HUES64 (cell line): ENCODE measurements around the gene QSOX1. TPM values are rescaled to one million over a fixed set of nuclear protein-coding genes. Genes with fewer than 3 reads are reported as not detected.

Experiments
- H3K27ac ChIP-seq: 2 replicates; pipeline ENCODE4 v1.7.0; 2013; ENCODE audit warnings: low read depth, low read length, inconsistent platforms
- H3K27me3 ChIP-seq: 2 replicates; pipeline ENCODE4 v1.6.1; 2013; ENCODE audit warnings: mild to moderate bottlenecking, low read length; ENCODE audit not compliant: insufficient read depth
- H3K36me3 ChIP-seq: 2 replicates; pipeline ENCODE4 v1.6.1; 2013; ENCODE audit warnings: mild to moderate bottlenecking, low read length; ENCODE audit not compliant: insufficient read depth
- H3K4me1 ChIP-seq: 2 replicates; pipeline ENCODE4 v1.6.1; 2013; ENCODE audit warnings: mild to moderate bottlenecking, low read length, moderate library complexity; ENCODE audit not compliant: insufficient read depth
- H3K4me3 ChIP-seq: 2 replicates; pipeline ENCODE4 v1.5.1; 2013; ENCODE audit warnings: mild to moderate bottlenecking, low read length, moderate library complexity
- H3K9ac ChIP-seq: 2 replicates; pipeline ENCODE4 v1.6.1; 2013; ENCODE audit warnings: mild to moderate bottlenecking, low read depth, low read length
- H3K9me3 ChIP-seq: 2 replicates; pipeline ENCODE4 v1.6.1; 2013; ENCODE audit warnings: low read depth, low read length; ENCODE audit not compliant: insufficient read depth
- WGBS: fragments of 150-250, 120-280 bp; methylation state at CpG from one replicate; pipeline ENCODE4 v1.1.7; 2013; ENCODE audit warnings: missing lambda C conversion rate; 5-methylcytosine and 5-hydroxymethylcytosine counted together
- polyA plus RNA-seq, 2 experiments: library from polyadenylated mRNA; stranded (reverse); fragments of 50-300 nt; gene quantifications; one replicate each; pipeline ENCODE4 v1.2.3, GENCODE V29; 2013

QSOX1 gene
- 51.5 TPM for polyA plus RNA-seq (2013, experiment 1 of 2)
- 47.9 TPM for polyA plus RNA-seq (2013, experiment 2 of 2)

- Histone ChIP-seq H3K27me3 (peaks cover 39% of the 10 kb centered on the region), H3K9me3 (no peaks in the 10 kb centered on the region), H3K9ac (peak within 1 kb of the TSS; percentile 86), H3K36me3 (no peaks in the 10 kb centered on the region), H3K4me3 (peak within 1 kb of the TSS; percentile 98), H3K4me1 (peaks cover 4% of the 10 kb centered on the region; the same call in 1 of the 2 replicates), H3K27ac (peak within 1 kb of the TSS; percentile 80)
- WGBS = under 1% methylated on average over 100 of the region's 100 CpGs
Observed at GRCh38 chr1:180154325-180155181, at the start of gene QSOX1. Gene QSOX1 (plus strand): TSS chr1:180154869. CDS start chr1:180154908, 39 bp downstream.

- WGBS = 100% methylated on average over 1 of the region's 2 CpGs
- no peak overlapping the region for H3K9ac ChIP-seq
- H3K36me3 ChIP-seq = peaks cover 33% of the 10 kb centered on the region
- no peaks in the 10 kb centered on the region for H3K9me3 ChIP-seq
- H3K4me1 ChIP-seq = no peaks in the 10 kb centered on the region
- H3K27me3 ChIP-seq = no peaks in the 10 kb centered on the region
- H3K27ac ChIP-seq = no peak overlapping the region
- H3K4me3 ChIP-seq = no peak overlapping the region
Observed at GRCh38 chr1:180112091-180112490, 42.6 kb upstream of the QSOX1 start.

GRCh38 chr1:180112984-180113647 is 41.6 kb upstream of the QSOX1 start:
- H3K36me3 ChIP-seq = peaks cover 33% of the 10 kb centered on the region
- H3K9ac ChIP-seq = no peak overlapping the region
- H3K27me3 ChIP-seq = no peaks in the 10 kb centered on the region
- H3K4me3 ChIP-seq = no peak overlapping the region
- H3K4me1 ChIP-seq = no peaks in the 10 kb centered on the region
- 100% methylated on average over 1 of the region's 2 CpGs for WGBS
- no peaks in the 10 kb centered on the region for H3K9me3 ChIP-seq
- no peak overlapping the region for H3K27ac ChIP-seq

GRCh38 chr1:180114396-180114945 is 40.2 kb upstream of the QSOX1 start:
- peaks cover 33% of the 10 kb centered on the region for H3K36me3 ChIP-seq
- H3K4me3 ChIP-seq = no peak overlapping the region
- no peak overlapping the region for H3K27ac ChIP-seq
- WGBS = 93% methylated on average over 4 of the region's 4 CpGs
- H3K27me3 ChIP-seq = no peaks in the 10 kb centered on the region
- H3K4me1 ChIP-seq = no peaks in the 10 kb centered on the region
- H3K9ac ChIP-seq = no peak overlapping the region
- no peaks in the 10 kb centered on the region for H3K9me3 ChIP-seq

GRCh38 chr1:180116964-180117763 is 37.5 kb upstream of the QSOX1 start:
- H3K9me3 ChIP-seq = no peaks in the 10 kb centered on the region
- no peak overlapping the region for H3K4me3 ChIP-seq
- no peaks in the 10 kb centered on the region for H3K27me3 ChIP-seq
- no peak overlapping the region for H3K9ac ChIP-seq
- 92% methylated on average over 14 of the region's 14 CpGs for WGBS
- no peak overlapping the region for H3K27ac ChIP-seq
- H3K36me3 ChIP-seq = peaks cover 8% of the 10 kb centered on the region
- H3K4me1 ChIP-seq = no peaks in the 10 kb centered on the region

- Histone ChIP-seq H3K4me3 (no peak overlapping the region), H3K9me3 (no peaks in the 10 kb centered on the region), H3K36me3 (peaks cover 3% of the 10 kb centered on the region), H3K4me1 (no peaks in the 10 kb centered on the region), H3K27me3 (no peaks in the 10 kb centered on the region), H3K9ac (no peak overlapping the region), H3K27ac (no peak overlapping the region)
- WGBS = 94% methylated on average over 2 of the region's 2 CpGs
Observed at GRCh38 chr1:180117764-180118116, 36.9 kb upstream of the QSOX1 start.

- 88% methylated on average over 2 of the region's 2 CpGs for WGBS
- H3K4me1 ChIP-seq = no peaks in the 10 kb centered on the region
- H3K9me3 ChIP-seq = no peaks in the 10 kb centered on the region
- no peak overlapping the region for H3K27ac ChIP-seq
- H3K27me3 ChIP-seq = no peaks in the 10 kb centered on the region
- H3K4me3 ChIP-seq = no peak overlapping the region
- no peak overlapping the region for H3K9ac ChIP-seq
- no peaks in the 10 kb centered on the region for H3K36me3 ChIP-seq
Observed at GRCh38 chr1:180119837-180120236, 34.8 kb upstream of the QSOX1 start.

GRCh38 chr1:180123463-180123936 is 31.2 kb upstream of the QSOX1 start:
- no peaks in the 10 kb centered on the region for H3K4me1 ChIP-seq
- H3K4me3 ChIP-seq = no peak overlapping the region
- no peaks in the 10 kb centered on the region for H3K27me3 ChIP-seq
- no peaks in the 10 kb centered on the region for H3K36me3 ChIP-seq
- H3K9ac ChIP-seq = no peak overlapping the region
- no peak overlapping the region for H3K27ac ChIP-seq
- WGBS = 96% methylated on average over 4 of the region's 4 CpGs
- no peaks in the 10 kb centered on the region for H3K9me3 ChIP-seq

GRCh38 chr1:180130651-180131050 is 24.0 kb upstream of the QSOX1 start:
- H3K27me3 ChIP-seq = no peaks in the 10 kb centered on the region
- no peak overlapping the region for H3K4me3 ChIP-seq
- H3K9ac ChIP-seq = no peak overlapping the region
- WGBS = 88% methylated on average over 2 of the region's 2 CpGs
- no peaks in the 10 kb centered on the region for H3K4me1 ChIP-seq
- no peaks in the 10 kb centered on the region for H3K9me3 ChIP-seq
- no peaks in the 10 kb centered on the region for H3K36me3 ChIP-seq
- H3K27ac ChIP-seq = no peak overlapping the region

- WGBS = 86% methylated on average over 5 of the region's 5 CpGs
- H3K9me3 ChIP-seq = no peaks in the 10 kb centered on the region
- no peaks in the 10 kb centered on the region for H3K4me1 ChIP-seq
- no peaks in the 10 kb centered on the region for H3K36me3 ChIP-seq
- H3K4me3 ChIP-seq = no peak overlapping the region
- H3K9ac ChIP-seq = no peak overlapping the region
- no peaks in the 10 kb centered on the region for H3K27me3 ChIP-seq
- no peak overlapping the region for H3K27ac ChIP-seq
Observed at GRCh38 chr1:180131510-180131909, 23.2 kb upstream of the QSOX1 start.
